GM10248 (cell line): ENCODE measurements around the gene NOC2L.
"Not testable (repeated sequence)": the region's sequence is repeated elsewhere in the genome, so short reads cannot be mapped to it uniquely, and the experiment has no call there.

ENCODE experiments used
- CTCF ChIA-PET: fragments of 300-600 bp; sonication (Branson Sonifier 250); formaldehyde crosslinking; extraction: SDS; loops from one replicate; lab custom pipeline; 2021; ENCODE audit warnings: antibody characterized with exemption; lab: Yijun Ruan, JAX
- POLR2A ChIA-PET: fragments of 350-650 bp; sonication (Branson Sonifier 250); formaldehyde crosslinking; extraction: SDS; loops from one replicate; lab custom pipeline; 2020; ENCODE audit warnings: antibody characterized with exemption; lab: Yijun Ruan, JAX
- DNase-seq: peaks from one replicate; pipeline ENCODE4 v3.0.0; 2012; ENCODE audit errors: extremely low spot score
- TF ChIP-seq, protein P1 (sequence below): IDR thresholded peaks from 2 replicates; pipeline ENCODE4 v1.5.1; 2012; ENCODE audit warnings: mild to moderate bottlenecking, low read depth; ENCODE audit errors: extremely low read depth, missing control alignments, control extremely low read depth

NOC2L gene

DNA sequence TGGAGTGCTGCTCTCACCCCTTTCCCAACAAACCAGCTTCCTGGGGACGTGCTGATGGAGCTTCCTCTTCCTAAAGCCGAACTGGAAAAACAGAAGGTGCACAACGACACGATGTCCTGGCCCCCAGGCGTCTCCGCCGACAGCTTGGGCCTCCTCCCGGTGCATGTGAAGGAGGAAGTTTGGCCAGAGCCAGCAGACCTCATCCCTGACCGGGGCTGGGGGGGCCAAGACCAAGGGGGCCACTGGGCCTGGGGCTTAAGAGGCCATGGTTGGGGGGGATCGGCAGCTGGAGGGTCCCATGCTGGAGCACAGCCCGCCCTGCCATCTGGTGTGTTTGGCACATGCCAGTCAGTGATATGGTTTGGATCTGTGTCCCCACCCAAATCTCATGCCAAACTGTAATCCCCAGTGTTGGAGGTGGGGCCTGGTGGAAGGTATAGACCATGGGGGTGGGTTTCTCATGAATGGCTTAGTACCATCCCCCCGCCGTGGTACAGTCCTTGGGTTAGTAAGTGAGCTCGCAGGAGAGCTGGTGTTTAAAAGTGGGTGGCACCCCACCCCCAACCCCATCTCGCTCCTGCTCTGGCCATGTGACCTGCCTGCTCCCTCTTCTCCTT is 34.4 kb upstream of the NOC2L start:
- no peak for DNase-seq
- ChIA-PET POLR2A (no interaction called here), CTCF (interaction anchor here (1.3 to 4.7 kb wide), 9 partner anchors 9 to 70 kb away, joined by 3 to 51 read pairs (median 4); partner anchors contain the start of gene PERM1)
- TF ChIP-seq, protein P1, sequence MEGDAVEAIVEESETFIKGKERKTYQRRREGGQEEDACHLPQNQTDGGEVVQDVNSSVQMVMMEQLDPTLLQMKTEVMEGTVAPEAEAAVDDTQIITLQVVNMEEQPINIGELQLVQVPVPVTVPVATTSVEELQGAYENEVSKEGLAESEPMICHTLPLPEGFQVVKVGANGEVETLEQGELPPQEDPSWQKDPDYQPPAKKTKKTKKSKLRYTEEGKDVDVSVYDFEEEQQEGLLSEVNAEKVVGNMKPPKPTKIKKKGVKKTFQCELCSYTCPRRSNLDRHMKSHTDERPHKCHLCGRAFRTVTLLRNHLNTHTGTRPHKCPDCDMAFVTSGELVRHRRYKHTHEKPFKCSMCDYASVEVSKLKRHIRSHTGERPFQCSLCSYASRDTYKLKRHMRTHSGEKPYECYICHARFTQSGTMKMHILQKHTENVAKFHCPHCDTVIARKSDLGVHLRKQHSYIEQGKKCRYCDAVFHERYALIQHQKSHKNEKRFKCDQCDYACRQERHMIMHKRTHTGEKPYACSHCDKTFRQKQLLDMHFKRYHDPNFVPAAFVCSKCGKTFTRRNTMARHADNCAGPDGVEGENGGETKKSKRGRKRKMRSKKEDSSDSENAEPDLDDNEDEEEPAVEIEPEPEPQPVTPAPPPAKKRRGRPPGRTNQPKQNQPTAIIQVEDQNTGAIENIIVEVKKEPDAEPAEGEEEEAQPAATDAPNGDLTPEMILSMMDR, result no peak

DNA sequence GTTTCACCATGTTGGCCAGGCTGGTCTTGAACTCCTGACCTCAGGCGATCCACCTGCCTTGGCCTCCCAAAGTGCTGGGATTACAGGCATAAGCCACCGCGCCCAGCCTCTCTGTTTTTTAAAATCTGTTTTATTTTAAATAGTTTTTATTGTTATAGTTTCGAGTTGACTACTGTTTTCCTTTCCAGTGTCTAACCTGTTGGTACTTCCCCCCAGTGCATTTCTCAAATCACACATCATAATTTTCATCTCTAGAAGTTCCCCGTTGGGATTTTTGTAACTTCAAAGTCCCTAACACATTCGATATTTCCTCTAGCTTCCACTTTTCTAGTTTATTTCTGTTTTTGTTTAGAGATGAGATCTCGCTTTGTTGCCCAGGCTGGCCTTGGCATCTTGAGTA is 33.3 kb upstream of the NOC2L start:
- TF ChIP-seq, protein P1, result no peak
- ChIA-PET CTCF (interaction anchor here (1.2 to 4.7 kb wide), 8 partner anchors 8 to 123 kb away, joined by 3 to 51 read pairs (median 6); partner anchors contain the start of gene PERM1), POLR2A (no interaction called here)
- DNase-seq, result no peak

GRCh38 chr1:991895-992294 is 32.8 kb upstream of the NOC2L start:
- TF ChIP-seq, protein P1, result no peak
- DNase-seq, result no peak
- ChIA-PET POLR2A (no interaction called here), CTCF (interaction anchor here (0.7 to 4.7 kb wide), 6 partner anchors 8 to 122 kb away, joined by 3 to 51 read pairs (median 7); partner anchors contain the start of genes ISG15 and PERM1)

DNA sequence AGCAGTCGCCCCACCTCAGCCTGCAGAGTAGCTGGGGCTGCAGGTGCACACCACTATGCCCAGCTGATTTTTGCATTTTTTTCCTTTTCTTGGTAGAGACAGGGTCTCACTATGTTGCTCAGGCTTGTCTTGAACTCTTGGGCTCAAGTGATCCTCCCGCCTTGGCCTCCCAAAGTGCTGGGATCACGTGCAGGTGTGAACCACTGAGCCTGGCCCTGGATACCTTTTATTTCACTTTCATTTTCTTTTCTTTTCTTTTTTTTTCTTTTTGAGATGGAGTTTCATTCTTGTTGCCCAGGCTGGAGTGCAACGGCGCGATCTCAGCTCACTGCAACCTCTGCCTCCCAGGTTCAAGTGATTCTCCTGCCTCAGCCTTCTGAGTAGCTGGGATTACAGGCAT is 32.2 kb upstream of the NOC2L start:
- POLR2A ChIA-PET, DNase-seq: not testable (repeated sequence)
- CTCF ChIA-PET, result interaction anchor here (0.7 to 4.7 kb wide), 5 partner anchors 7 to 72 kb away, joined by 3 to 51 read pairs (median 7); partner anchors contain the start of genes ISG15 and PERM1

GRCh38 chr1:988061-988460 is 29.0 kb upstream of the NOC2L start:
- POLR2A ChIA-PET, result interaction anchor here (0.7 kb wide), 1 partner anchor 463 kb away, joined by 4 read pairs; no protein-coding TSS in a partner anchor
- CTCF ChIA-PET, result interaction anchor here (1.1 kb wide), 1 partner anchor 83 kb away, joined by 3 read pairs; no protein-coding TSS in a partner anchor
- not testable (repeated sequence) for DNase-seq

- POLR2A ChIA-PET, result no interaction called here
- no peak for DNase-seq
- TF ChIP-seq, protein P1, result no peak
- CTCF ChIA-PET, result interaction anchor here (0.8 to 5.8 kb wide), 21 partner anchors 9 to 386 kb away, joined by 3 to 54 read pairs (median 4); partner anchors contain the start of genes ISG15 and TTLL10
Measured at GRCh38 chr1:985126-985525, 26.1 kb upstream of the NOC2L start.

DNA sequence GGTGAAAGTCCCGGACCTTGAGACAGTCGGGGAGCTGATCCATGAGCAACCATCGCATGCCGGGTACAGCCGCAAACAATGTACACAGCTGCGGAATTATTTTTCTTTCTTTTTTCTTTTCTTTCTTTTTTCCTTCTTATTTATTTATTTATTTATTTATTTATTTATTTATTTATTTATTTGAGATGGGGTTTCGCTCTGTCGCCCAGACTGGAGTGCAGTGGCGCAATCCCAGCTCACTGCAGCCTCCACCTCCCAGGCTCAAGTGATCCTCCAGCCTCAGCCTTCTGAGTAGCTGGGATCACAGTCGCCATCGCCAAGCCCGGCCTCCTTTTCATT is 25.4 kb upstream of the NOC2L start:
- CTCF ChIA-PET, result interaction anchor here (0.7 to 5.8 kb wide), 27 partner anchors 8 to 387 kb away, joined by 3 to 54 read pairs (median 3); partner anchors contain the start of genes ISG15 and TTLL10
- no peak for DNase-seq
- TF ChIP-seq, protein P1, result no peak
- POLR2A ChIA-PET, result no interaction called here
